Measurements from ENCODE around the gene TBC1D32.
"Not testable (repeated sequence)": the region's sequence is repeated elsewhere in the genome, so short reads cannot be mapped to it uniquely, and the experiment has no call there.

Gene TBC1D32

GRCh38 chr6:121067381-121067780 lies 266.9 kb downstream of the TBC1D32 start:
- no peaks in the 10 kb centered on the region for H3K4me1 Mint-ChIP-seq
- H3K4me3 Mint-ChIP-seq = no peak overlapping the region
- peaks cover 38% of the 10 kb centered on the region for H3K9me3 Mint-ChIP-seq
- no peaks in the 10 kb centered on the region for H3K27me3 Mint-ChIP-seq (ENCODE audit: low read depth)
- TF ChIP-seq CTCF (IDR thresholded peaks at IDR 0.05; ENCODE audit: unreplicated experiment in 3 of 3) = no peak
- H3K27ac Mint-ChIP-seq = no peak overlapping the region
- H3K36me3 Mint-ChIP-seq (ENCODE audit: low read depth) = peaks cover 19% of the 10 kb centered on the region

GRCh38 chr6:121064345-121064744 lies 269.9 kb downstream of the TBC1D32 start:
- Mint-ChIP-seq H3K36me3 (ENCODE audit: low read depth) (peaks cover 6% of the 10 kb centered on the region), H3K27me3 (ENCODE audit: low read depth) (no peaks in the 10 kb centered on the region), H3K27ac (no peak overlapping the region), H3K4me1 (no peaks in the 10 kb centered on the region), H3K9me3 (peaks cover 24% of the 10 kb centered on the region), H3K4me3 (no peak overlapping the region)
- no peak for TF ChIP-seq CTCF (IDR thresholded peaks at IDR 0.05; ENCODE audit: unreplicated experiment in 3 of 3)

GRCh38 chr6:121055572-121056163 lies 278.6 kb downstream of the TBC1D32 start:
- Mint-ChIP-seq H3K4me3 (no peak overlapping the region), H3K27ac (no peak overlapping the region), H3K36me3 (ENCODE audit: low read depth) (no peaks in the 10 kb centered on the region), H3K9me3 (no peaks in the 10 kb centered on the region), H3K4me1 (no peaks in the 10 kb centered on the region), H3K27me3 (ENCODE audit: low read depth) (no peaks in the 10 kb centered on the region)
- TF ChIP-seq CTCF (IDR thresholded peaks at IDR 0.05; ENCODE audit: unreplicated experiment in 3 of 3) = peak; percentile 67 to 75 (median 69)

GRCh38 chr6:121048593-121048992 lies 285.7 kb downstream of the TBC1D32 start:
- H3K27ac Mint-ChIP-seq; H3K4me1 Mint-ChIP-seq; H3K27me3 Mint-ChIP-seq (ENCODE audit: low read depth); H3K36me3 Mint-ChIP-seq (ENCODE audit: low read depth); H3K9me3 Mint-ChIP-seq; H3K4me3 Mint-ChIP-seq: not testable (repeated sequence)

GRCh38 chr6:121044905-121045304 lies 289.4 kb downstream of the TBC1D32 start:
- H3K9me3 Mint-ChIP-seq; H3K4me1 Mint-ChIP-seq; H3K4me3 Mint-ChIP-seq; H3K36me3 Mint-ChIP-seq (ENCODE audit: low read depth); H3K27me3 Mint-ChIP-seq (ENCODE audit: low read depth): not testable (repeated sequence)
- peak overlapping the region in 1 of 3 experiments; percentile 87 for H3K27ac Mint-ChIP-seq

- H3K4me1 Mint-ChIP-seq; H3K27me3 Mint-ChIP-seq (ENCODE audit: low read depth); H3K36me3 Mint-ChIP-seq (ENCODE audit: low read depth): not testable (repeated sequence)
Measured at GRCh38 chr6:121043706-121044105, 290.6 kb downstream of the TBC1D32 start.

GRCh38 chr6:121043211-121043610 lies 291.1 kb downstream of the TBC1D32 start:
- peak overlapping the region in 2 of 3 experiments; percentile 60 to 87 for H3K27ac Mint-ChIP-seq
- H3K4me3 Mint-ChIP-seq; H3K36me3 Mint-ChIP-seq (ENCODE audit: low read depth); H3K4me1 Mint-ChIP-seq; H3K27me3 Mint-ChIP-seq (ENCODE audit: low read depth); H3K9me3 Mint-ChIP-seq: not testable (repeated sequence)

More at GRCh38 chr6:121043706-121044105, 290.6 kb downstream of the TBC1D32 start:
- H3K9me3 Mint-ChIP-seq, H3K4me3 Mint-ChIP-seq: not testable (repeated sequence)
- H3K27ac Mint-ChIP-seq = peak overlapping the region; percentile 60 to 87 (median 71)

GRCh38 chr6:121042766-121043165 lies 291.5 kb downstream of the TBC1D32 start:
- Mint-ChIP-seq H3K9me3 (peaks cover 3% of the 10 kb centered on the region), H3K4me1 (peaks cover 4% of the 10 kb centered on the region), H3K27me3 (ENCODE audit: low read depth) (no peaks in the 10 kb centered on the region), H3K4me3 (no peak overlapping the region), H3K27ac (no peak overlapping the region), H3K36me3 (ENCODE audit: low read depth) (no peaks in the 10 kb centered on the region)
- TF ChIP-seq CTCF (IDR thresholded peaks at IDR 0.05; ENCODE audit: unreplicated experiment in 3 of 3) = no peak

Data from nephron (organoid).